ENCODE results near the gene ROBO1.

- TF ChIP-seq, protein P1, sequence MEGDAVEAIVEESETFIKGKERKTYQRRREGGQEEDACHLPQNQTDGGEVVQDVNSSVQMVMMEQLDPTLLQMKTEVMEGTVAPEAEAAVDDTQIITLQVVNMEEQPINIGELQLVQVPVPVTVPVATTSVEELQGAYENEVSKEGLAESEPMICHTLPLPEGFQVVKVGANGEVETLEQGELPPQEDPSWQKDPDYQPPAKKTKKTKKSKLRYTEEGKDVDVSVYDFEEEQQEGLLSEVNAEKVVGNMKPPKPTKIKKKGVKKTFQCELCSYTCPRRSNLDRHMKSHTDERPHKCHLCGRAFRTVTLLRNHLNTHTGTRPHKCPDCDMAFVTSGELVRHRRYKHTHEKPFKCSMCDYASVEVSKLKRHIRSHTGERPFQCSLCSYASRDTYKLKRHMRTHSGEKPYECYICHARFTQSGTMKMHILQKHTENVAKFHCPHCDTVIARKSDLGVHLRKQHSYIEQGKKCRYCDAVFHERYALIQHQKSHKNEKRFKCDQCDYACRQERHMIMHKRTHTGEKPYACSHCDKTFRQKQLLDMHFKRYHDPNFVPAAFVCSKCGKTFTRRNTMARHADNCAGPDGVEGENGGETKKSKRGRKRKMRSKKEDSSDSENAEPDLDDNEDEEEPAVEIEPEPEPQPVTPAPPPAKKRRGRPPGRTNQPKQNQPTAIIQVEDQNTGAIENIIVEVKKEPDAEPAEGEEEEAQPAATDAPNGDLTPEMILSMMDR (conservative IDR thresholded peaks at IDR 0.05; ENCODE audit: low read depth, low read length): no peak
- TF ChIP-seq EZH2 (IDR thresholded peaks at IDR 0.05; ENCODE audit: borderline replicate concordance, low read depth, low read length, poor library complexity, severe bottlenecking): no peak
Measured at GRCh38 chr3:79657076-79657475, 110.7 kb downstream of the ROBO1 start.

All from A673 (cell line).